ENCODE measurements around the gene VKORC1. TPM values are rescaled to one million over a fixed set of nuclear protein-coding genes. Genes with fewer than 3 reads are reported as not detected.
"Not testable (repeated sequence)": the region's sequence is repeated elsewhere in the genome, so short reads cannot be mapped to it uniquely, and the experiment has no call there.

Gene VKORC1
- total and polyA plus RNA-seq, 5 donors from 2014 or later = 38.1 to 113 (median 103) TPM

- ATAC-seq (ENCODE audit: low read depth in 2 of 2) (no peak), DNase-seq (no peak)
- Histone ChIP-seq H3K36me3 (ENCODE audit: control insufficient read depth, insufficient read depth, low read length) (peaks cover 9% of the 10 kb centered on the region), H3K4me3 (ENCODE audit: low read depth, low read length) (no peak overlapping the region), H3K27me3 (ENCODE audit: control insufficient read depth, insufficient read depth, low read length) (no peaks in the 10 kb centered on the region), H3K27ac (ENCODE audit: insufficient read depth, low read length, poor library complexity, severe bottlenecking) (peak overlapping the region; percentile 63), H3K4me1 (ENCODE audit: control insufficient read depth, insufficient read depth, low read length, poor library complexity, severe bottlenecking) (peaks cover 18% of the 10 kb centered on the region), H3K9me3 (ENCODE audit: control insufficient read depth in 2 of 2, low read length in 2 of 2) (no peaks in the 10 kb centered on the region)
- peak overlapping the region; percentile 86 to 90 (median 87) for H3K4me3 Mint-ChIP-seq
- H3K27ac Mint-ChIP-seq = peak overlapping the region in 2 of 3 donors; percentile 68 to 83
- peaks cover 5% of the 10 kb centered on the region for H3K36me3 Mint-ChIP-seq
- H3K27me3 Mint-ChIP-seq = no peaks in the 10 kb centered on the region
- H3K9me3 Mint-ChIP-seq = peaks cover 0 to 1% (median 0%) of the 10 kb centered on the region in 7 donors
- H3K4me1 Mint-ChIP-seq = peaks cover 8 to 30% (median 11%) of the 10 kb centered on the region in 4 donors
These were observed 14.4 kb upstream of the VKORC1 start for GRCh38 chr16:31108794-31109558.

DNA sequence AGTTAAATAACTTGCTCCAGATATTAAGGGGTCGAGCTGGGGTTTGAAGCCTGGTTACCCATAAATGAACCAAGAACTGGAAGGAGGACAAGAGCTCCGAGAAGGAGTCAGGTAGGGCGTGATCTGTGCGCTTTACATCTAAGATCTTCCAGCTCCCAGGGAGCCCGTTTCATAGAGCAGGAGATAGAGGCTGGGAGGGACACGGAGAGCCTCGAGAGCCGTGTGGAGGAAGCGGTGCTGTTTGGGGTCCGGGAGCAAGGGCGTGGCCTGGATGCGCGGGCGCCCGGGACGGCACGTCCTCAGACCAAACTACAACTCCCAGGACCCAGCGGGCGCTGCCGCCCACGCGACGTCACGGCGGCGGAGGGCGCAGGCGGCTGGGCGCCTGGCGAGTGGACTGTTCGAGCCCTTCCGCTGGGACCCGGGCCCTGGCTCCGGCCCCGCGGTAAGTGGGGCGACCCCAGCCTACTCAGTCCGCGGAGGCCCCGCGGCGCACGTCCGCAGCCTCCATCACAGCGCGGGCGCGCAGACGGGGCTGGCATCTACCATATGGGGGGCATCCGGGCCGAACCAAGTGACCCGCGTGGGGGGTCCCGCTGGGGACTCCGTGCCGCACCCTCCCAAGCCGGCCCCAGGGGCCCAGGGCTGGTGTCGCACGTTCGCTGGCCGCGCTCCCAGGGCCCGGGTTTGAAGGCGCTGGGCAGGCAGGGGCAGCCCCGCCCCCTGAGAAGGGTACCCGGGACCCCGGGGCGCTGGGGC lies 13.6 kb upstream of the VKORC1 start, which contains the start of gene BCKDK:
Gene BCKDK, plus strand, starts transcription at position 352 of the 759 bp plus-strand sequence. CDS start 838 bp downstream, outside the sequence.
- Histone ChIP-seq H3K9me3 (ENCODE audit: control insufficient read depth in 2 of 2, low read length in 2 of 2) (no peaks in the 10 kb centered on the region), H3K27ac (ENCODE audit: insufficient read depth, low read length, poor library complexity, severe bottlenecking) (peak within 1 kb of the TSS; percentile 63), H3K4me1 (ENCODE audit: control insufficient read depth, insufficient read depth, low read length, poor library complexity, severe bottlenecking) (peaks cover 18% of the 10 kb centered on the region), H3K36me3 (ENCODE audit: control insufficient read depth, insufficient read depth, low read length) (peaks cover 9% of the 10 kb centered on the region), H3K4me3 (ENCODE audit: low read depth, low read length) (peak within 1 kb of the TSS; percentile 69), H3K27me3 (ENCODE audit: control insufficient read depth, insufficient read depth, low read length) (no peaks in the 10 kb centered on the region)
- ATAC-seq (ENCODE audit: low read depth in 2 of 2) (peak; percentile 71 to 72), DNase-seq (peak; percentile 47 to 79 (median 49))
- H3K4me1 Mint-ChIP-seq = peaks cover 8 to 27% (median 11%) of the 10 kb centered on the region in 4 donors
- H3K36me3 Mint-ChIP-seq = peaks cover 5% of the 10 kb centered on the region
- peak within 1 kb of the TSS; percentile 82 to 96 (median 89) for H3K4me3 Mint-ChIP-seq
- H3K27me3 Mint-ChIP-seq = no peaks in the 10 kb centered on the region
- peaks cover 0 to 1% (median 0%) of the 10 kb centered on the region in 7 donors for H3K9me3 Mint-ChIP-seq
- peak within 1 kb of the TSS in 2 of 3 donors; percentile 83 to 87 for H3K27ac Mint-ChIP-seq

GRCh38 chr16:31107465-31107867 lies 12.9 kb upstream of the VKORC1 start:
- H3K4me3 Mint-ChIP-seq = peak overlapping the region; percentile 82 to 96 (median 89)
- Histone ChIP-seq H3K36me3 (ENCODE audit: control insufficient read depth, insufficient read depth, low read length) (peaks cover 9% of the 10 kb centered on the region), H3K27ac (ENCODE audit: insufficient read depth, low read length, poor library complexity, severe bottlenecking) (no peak overlapping the region), H3K4me3 (ENCODE audit: low read depth, low read length) (peak overlapping the region; percentile 69), H3K9me3 (ENCODE audit: control insufficient read depth in 2 of 2, low read length in 2 of 2) (no peaks in the 10 kb centered on the region), H3K27me3 (ENCODE audit: control insufficient read depth, insufficient read depth, low read length) (no peaks in the 10 kb centered on the region), H3K4me1 (ENCODE audit: control insufficient read depth, insufficient read depth, low read length, poor library complexity, severe bottlenecking) (peaks cover 18% of the 10 kb centered on the region)
- H3K27ac Mint-ChIP-seq = peak overlapping the region in 2 of 3 donors; percentile 82 to 87
- ATAC-seq (ENCODE audit: low read depth in 2 of 2) (no peak), DNase-seq (peak in 1 of 3 donors; percentile 30)
- peaks cover 8 to 25% (median 11%) of the 10 kb centered on the region in 4 donors for H3K4me1 Mint-ChIP-seq
- H3K36me3 Mint-ChIP-seq = peaks cover 5% of the 10 kb centered on the region
- H3K9me3 Mint-ChIP-seq = peaks cover 0 to 1% (median 0%) of the 10 kb centered on the region in 7 donors
- no peaks in the 10 kb centered on the region for H3K27me3 Mint-ChIP-seq

- no peak overlapping the region for H3K27ac ChIP-seq (ENCODE audit: insufficient read depth, low read length, poor library complexity, severe bottlenecking)
- DNase-seq (no peak), ATAC-seq (ENCODE audit: low read depth in 2 of 2) (no peak)
- no peaks in the 10 kb centered on the region for H3K27me3 ChIP-seq (ENCODE audit: control insufficient read depth, insufficient read depth, low read length)
- Mint-ChIP-seq H3K27me3 (no peaks in the 10 kb centered on the region), H3K27ac (peak overlapping the region in 1 of 3 donors; percentile 82), H3K9me3 (peaks cover 0 to 1% (median 0%) of the 10 kb centered on the region in 7 donors), H3K4me1 (peaks cover 8 to 24% (median 11%) of the 10 kb centered on the region in 4 donors), H3K36me3 (peaks cover 5% of the 10 kb centered on the region), H3K4me3 (peak overlapping the region; percentile 82 to 96 (median 89))
- H3K9me3 ChIP-seq (ENCODE audit: control insufficient read depth in 2 of 2, low read length in 2 of 2) = no peaks in the 10 kb centered on the region
- no peak overlapping the region for H3K4me3 ChIP-seq (ENCODE audit: low read depth, low read length)
- H3K4me1 ChIP-seq (ENCODE audit: control insufficient read depth, insufficient read depth, low read length, poor library complexity, severe bottlenecking) = peaks cover 18% of the 10 kb centered on the region
- H3K36me3 ChIP-seq (ENCODE audit: control insufficient read depth, insufficient read depth, low read length) = peaks cover 9% of the 10 kb centered on the region
These were observed 12.2 kb upstream of the VKORC1 start for GRCh38 chr16:31106509-31107464.

GRCh38 chr16:31105677-31106213 lies 11.1 kb upstream of the VKORC1 start:
- H3K4me1 Mint-ChIP-seq = peaks cover 8 to 24% (median 10%) of the 10 kb centered on the region in 4 donors
- no peaks in the 10 kb centered on the region for H3K27me3 ChIP-seq (ENCODE audit: control insufficient read depth, insufficient read depth, low read length)
- H3K36me3 ChIP-seq (ENCODE audit: control insufficient read depth, insufficient read depth, low read length) = peaks cover 5% of the 10 kb centered on the region
- peaks cover 0 to 1% (median 0%) of the 10 kb centered on the region in 7 donors for H3K9me3 Mint-ChIP-seq
- ATAC-seq (ENCODE audit: low read depth in 2 of 2) = peak; percentile 71 to 81
- no peak overlapping the region for H3K27ac ChIP-seq (ENCODE audit: insufficient read depth, low read length, poor library complexity, severe bottlenecking)
- peak overlapping the region in 2 of 3 donors; percentile 36 to 43 for H3K27ac Mint-ChIP-seq
- H3K4me1 ChIP-seq (ENCODE audit: control insufficient read depth, insufficient read depth, low read length, poor library complexity, severe bottlenecking) = peaks cover 18% of the 10 kb centered on the region
- H3K36me3 Mint-ChIP-seq = peaks cover 5% of the 10 kb centered on the region
- H3K4me3 ChIP-seq (ENCODE audit: low read depth, low read length) = no peak overlapping the region
- peak overlapping the region in 2 of 4 donors; percentile 11 to 58 for H3K4me3 Mint-ChIP-seq
- H3K9me3 ChIP-seq (ENCODE audit: control insufficient read depth in 2 of 2, low read length in 2 of 2) = no peaks in the 10 kb centered on the region
- peak; percentile 69 to 71 (median 69) for DNase-seq
- H3K27me3 Mint-ChIP-seq = no peaks in the 10 kb centered on the region

DNA sequence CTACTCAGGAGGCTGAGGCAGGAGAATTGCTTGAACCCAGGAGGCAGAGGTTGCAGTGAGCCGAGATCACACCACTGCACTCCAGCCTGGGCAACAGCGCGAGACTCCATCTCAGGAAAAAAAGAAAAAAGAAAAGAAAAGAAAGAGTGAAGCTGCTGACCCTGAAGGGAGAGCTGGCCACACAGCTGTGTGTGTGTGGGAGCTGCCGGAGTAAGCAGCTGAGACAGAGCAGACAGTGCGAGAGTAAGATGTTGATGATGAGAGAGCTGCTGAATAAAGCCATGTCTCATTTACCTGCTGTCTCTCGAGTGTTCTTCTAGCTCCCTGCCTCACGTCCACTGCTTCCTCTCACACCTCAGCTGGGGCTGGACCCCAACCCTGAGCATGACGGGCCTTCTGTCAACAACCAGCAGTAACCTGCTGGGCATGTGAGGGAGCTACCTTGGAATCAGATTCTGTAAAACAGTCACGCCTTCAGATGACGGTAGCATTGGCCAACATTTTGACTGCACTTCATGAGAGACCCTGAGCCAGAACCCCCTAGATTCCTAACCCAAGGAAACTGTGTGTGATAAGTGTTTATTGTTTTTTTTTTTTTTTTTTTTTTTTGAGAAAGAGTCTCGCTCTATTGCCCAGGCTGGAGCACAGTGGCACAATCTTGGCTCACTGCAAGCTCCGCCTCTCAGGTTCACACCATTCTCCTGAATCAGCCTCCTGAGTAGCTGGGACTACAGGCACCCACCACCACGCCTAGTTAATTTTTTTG lies 6.5 kb upstream of the VKORC1 start:
- H3K9me3 Mint-ChIP-seq; H3K4me3 ChIP-seq (ENCODE audit: low read depth, low read length); H3K36me3 ChIP-seq (ENCODE audit: control insufficient read depth, insufficient read depth, low read length); H3K9me3 ChIP-seq (ENCODE audit: control insufficient read depth in 2 of 2, low read length in 2 of 2); H3K36me3 Mint-ChIP-seq; H3K27ac Mint-ChIP-seq; ATAC-seq (ENCODE audit: low read depth in 2 of 2); H3K4me1 Mint-ChIP-seq; H3K27me3 Mint-ChIP-seq; H3K27me3 ChIP-seq (ENCODE audit: control insufficient read depth, insufficient read depth, low read length); DNase-seq; H3K27ac ChIP-seq (ENCODE audit: insufficient read depth, low read length, poor library complexity, severe bottlenecking); H3K4me1 ChIP-seq (ENCODE audit: control insufficient read depth, insufficient read depth, low read length, poor library complexity, severe bottlenecking); H3K4me3 Mint-ChIP-seq: not testable (repeated sequence)
